HG02870 (cell line): ENCODE results near the gene BPI.
"Not testable (repeated sequence)": the region's sequence is repeated elsewhere in the genome, so short reads cannot be mapped to it uniquely, and the experiment has no call there.

Experiments
- ATAC-seq: cut with Tn5 transposase; IDR thresholded peaks from one replicate; pipeline ENCODE4 v1.9.1; 2021; ENCODE audit warnings: mild to moderate bottlenecking, moderate library complexity; ENCODE audit not compliant: unreplicated experiment

Gene BPI

GRCh38 chr20:38331814-38332213 lies 27.9 kb downstream of the BPI start:
- no peak for ATAC-seq

- no peak for ATAC-seq
Measured at GRCh38 chr20:38334016-38334415, 30.1 kb downstream of the BPI start.

DNA sequence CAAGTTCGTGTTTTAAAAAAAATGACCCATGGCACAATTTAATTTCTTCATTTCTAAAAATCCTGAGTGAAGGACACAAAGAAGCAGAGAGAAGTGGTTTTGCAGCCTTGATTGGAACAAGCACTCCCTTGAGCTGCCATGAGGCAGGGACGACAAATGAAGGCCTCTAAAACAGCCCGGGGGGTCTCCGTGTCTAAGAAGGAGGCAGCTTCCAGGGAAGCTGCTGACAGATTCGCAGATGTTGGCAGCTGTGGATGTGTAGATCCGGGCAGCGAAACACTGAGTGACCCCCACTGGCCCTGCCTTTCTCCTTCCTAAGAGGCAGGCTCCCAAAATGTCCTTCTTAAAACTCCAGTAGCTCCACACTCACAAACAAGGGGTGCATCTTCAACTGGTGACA lies 32.8 kb downstream of the BPI start:
- ATAC-seq: no peak

DNA sequence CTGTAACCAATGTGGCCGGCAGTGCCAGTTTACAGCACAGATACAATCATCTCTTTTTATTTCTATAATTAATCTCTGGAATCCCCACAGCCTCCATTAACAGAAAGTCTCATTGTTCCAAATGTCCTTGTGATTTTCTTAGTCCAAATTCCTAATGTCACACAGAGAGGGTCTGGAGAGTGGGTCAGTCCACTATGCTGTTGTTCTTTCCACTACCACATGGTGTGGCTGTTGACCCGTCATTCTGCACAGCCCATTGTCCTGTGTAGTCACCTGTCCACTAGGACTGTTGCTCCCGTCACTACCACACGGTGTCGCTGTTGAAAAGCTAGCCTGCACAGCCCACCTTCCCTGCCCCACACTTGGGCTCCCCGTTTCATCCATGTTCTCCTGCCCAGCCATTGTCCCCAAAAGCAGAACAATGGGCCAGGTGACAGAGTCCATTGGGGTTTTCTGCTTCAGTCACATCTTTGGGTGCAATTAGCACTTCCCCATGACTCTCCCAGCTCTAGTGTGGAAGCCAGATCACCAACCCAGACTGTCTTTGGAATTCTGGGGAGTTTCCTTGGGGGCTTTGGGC lies 33.7 kb downstream of the BPI start:
- no peak for ATAC-seq

GRCh38 chr20:38338849-38339520 lies 35.0 kb downstream of the BPI start:
- ATAC-seq: no peak

- not testable (repeated sequence) for ATAC-seq
Measured at GRCh38 chr20:38339521-38339896, 35.6 kb downstream of the BPI start.

GRCh38 chr20:38339997-38340396 lies 36.0 kb downstream of the BPI start:
- no peak for ATAC-seq

DNA sequence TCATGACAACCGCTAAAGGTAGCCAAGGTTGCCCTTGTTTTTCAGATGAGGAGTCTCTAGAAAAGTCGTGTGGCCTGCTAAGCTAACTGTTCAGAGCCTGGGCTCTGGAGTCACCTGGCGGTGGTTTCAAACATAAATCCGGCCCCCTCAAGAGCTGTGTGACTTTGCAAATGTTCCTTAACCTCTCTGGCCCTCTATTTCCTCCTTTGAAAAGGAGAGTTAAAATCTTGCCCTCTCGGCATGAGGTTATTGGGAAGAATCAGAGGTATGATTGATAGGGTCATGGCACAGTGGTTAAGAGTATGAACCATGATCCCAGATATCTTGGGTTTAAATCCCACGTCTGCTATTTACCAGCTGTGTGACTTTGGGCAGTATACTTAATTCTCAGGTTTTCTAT lies 36.7 kb downstream of the BPI start:
- no peak for ATAC-seq

GRCh38 chr20:38342216-38342615 lies 38.3 kb downstream of the BPI start:
- no peak for ATAC-seq

GRCh38 chr20:38342713-38343310 lies 38.9 kb downstream of the BPI start:
- no peak for ATAC-seq

DNA sequence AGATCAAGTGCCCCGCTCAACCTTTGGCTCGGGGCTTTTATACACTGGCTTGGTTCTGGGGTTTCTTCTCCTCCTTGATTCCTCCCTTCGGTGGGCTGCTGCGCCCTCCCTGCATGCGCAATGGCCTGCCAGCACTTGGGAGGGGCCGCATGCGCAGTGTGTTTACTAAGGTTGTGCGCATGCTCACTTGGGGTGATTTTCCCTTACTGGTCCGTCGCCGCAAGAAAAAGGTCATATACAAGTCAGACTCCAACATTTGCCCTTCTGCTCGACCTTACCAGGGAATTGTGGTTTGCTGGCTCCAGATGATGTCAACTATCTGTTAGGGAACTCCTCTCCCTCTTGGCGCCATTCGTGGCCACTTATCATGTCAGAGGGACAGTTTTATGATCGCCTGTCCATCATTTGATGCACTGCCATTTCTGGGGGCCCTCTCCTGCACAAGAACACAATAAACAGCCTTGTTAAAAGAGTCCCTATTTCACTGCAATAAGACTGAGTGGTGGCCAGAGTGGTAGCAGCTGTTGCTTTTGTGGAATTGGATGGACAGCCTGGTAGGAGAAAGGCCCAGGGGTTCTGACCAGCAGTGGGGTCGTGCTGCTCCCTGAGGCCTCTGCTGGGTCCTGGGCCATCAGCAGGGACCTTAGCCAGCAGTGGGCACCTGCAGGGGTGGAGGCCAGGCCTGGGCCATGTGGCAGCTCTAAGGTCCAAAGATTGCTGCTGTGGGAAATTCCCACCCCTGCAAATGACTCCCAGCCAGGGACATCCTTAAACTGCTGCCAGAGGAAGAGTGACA lies 39.6 kb downstream of the BPI start:
- ATAC-seq: no peak

- ATAC-seq: no peak
Measured at GRCh38 chr20:38344107-38344701, 40.2 kb downstream of the BPI start.

GRCh38 chr20:38345643-38346042 lies 41.7 kb downstream of the BPI start:
- no peak for ATAC-seq

DNA sequence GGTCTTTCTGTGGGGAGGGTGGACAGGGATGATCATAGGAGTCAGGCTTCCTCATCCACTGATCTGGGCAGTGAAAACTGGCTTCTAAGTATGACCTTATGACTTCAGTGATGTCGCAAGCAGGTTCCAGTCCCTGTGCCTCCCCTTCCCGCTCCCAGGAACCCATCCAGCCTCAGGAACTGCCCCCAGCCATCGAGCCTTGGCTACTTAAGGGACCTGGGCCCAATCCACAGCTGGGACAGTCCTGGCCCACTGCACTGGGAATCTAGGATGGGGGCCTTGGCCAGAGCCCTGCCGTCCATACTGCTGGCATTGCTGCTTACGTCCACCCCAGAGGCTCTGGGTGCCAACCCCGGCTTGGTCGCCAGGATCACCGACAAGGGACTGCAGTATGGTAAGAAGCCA lies 42.3 kb downstream of the BPI start, which contains the start of gene LBP:
LBP (plus strand) TSS at position 236 of the 405 bp plus-strand sequence; CDS start at position 271, 35 bp downstream.
- no peak for ATAC-seq

DNA sequence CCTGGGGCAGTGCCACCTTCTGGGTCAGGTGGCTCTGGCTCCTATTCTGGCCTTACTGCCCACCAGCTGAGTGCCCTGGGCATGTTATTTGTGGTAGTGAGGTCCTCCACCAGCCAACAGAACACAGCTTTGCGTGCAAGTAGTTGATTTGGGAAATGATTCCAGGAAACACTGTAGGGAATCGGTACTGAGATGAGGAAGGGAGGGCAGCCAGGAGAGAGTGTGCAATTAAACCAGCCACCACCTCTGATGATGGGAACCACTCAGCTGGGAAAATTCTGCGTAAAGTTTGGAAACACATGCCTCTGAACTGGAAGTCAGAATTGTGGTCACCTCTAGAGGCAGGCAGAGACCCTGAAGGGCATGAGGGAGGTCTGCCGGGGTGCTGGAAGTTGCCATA lies 42.8 kb downstream of the BPI start:
- no peak for ATAC-seq

DNA sequence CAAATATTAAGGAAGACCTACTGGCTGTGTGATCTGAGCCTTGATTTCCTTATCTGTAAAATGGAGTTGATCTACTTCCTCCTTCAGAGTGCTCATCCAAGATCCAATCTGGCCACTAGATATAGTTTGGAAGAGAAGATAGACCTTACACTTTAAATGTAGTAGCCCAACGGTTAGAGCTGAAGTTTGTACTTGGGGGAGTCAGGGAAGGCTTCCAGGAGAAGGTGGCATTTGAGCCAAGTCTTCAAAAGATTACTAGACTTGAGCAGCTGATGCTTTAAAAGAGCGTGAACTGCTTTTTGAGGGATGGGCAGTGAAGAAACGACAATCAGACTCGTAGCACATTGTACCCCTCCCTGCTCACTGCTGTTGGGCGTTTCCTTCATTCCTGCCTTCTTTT lies 45.9 kb downstream of the BPI start:
- ATAC-seq: no peak

GRCh38 chr20:38350879-38351775 lies 47.2 kb downstream of the BPI start:
- no peak for ATAC-seq

GRCh38 chr20:38353316-38353715 lies 49.4 kb downstream of the BPI start:
- no peak for ATAC-seq

- no peak for ATAC-seq
Measured at GRCh38 chr20:38354227-38354626, 50.3 kb downstream of the BPI start.
